Stimulated activated CD8-positive, alpha-beta memory T cell treated with anti-CD3 and anti-CD28 coated beads, Interleukin-4, amount 100 ng/mL, for 24 hours (primary cell): Measurements from ENCODE around the gene FGGY.
"Not testable (repeated sequence)": the region's sequence is repeated elsewhere in the genome, so short reads cannot be mapped to it uniquely, and the experiment has no call there.

ENCODE experiments used
- DNase-seq: peaks from one replicate; pipeline ENCODE4 v3.0.0-alpha.2; 2020; ENCODE audit warnings: low read depth

The FGGY gene

GRCh38 chr1:59444520-59444919 is 147.6 kb downstream of the FGGY start:
- DNase-seq = no peak

- no peak for DNase-seq
Measured at GRCh38 chr1:59445040-59445439, 148.1 kb downstream of the FGGY start.

GRCh38 chr1:59446257-59446901 is 149.5 kb downstream of the FGGY start:
- no peak for DNase-seq

- no peak for DNase-seq
Measured at GRCh38 chr1:59452026-59452425, 155.1 kb downstream of the FGGY start.

GRCh38 chr1:59452559-59452958 is 155.7 kb downstream of the FGGY start:
- DNase-seq = no peak

DNA sequence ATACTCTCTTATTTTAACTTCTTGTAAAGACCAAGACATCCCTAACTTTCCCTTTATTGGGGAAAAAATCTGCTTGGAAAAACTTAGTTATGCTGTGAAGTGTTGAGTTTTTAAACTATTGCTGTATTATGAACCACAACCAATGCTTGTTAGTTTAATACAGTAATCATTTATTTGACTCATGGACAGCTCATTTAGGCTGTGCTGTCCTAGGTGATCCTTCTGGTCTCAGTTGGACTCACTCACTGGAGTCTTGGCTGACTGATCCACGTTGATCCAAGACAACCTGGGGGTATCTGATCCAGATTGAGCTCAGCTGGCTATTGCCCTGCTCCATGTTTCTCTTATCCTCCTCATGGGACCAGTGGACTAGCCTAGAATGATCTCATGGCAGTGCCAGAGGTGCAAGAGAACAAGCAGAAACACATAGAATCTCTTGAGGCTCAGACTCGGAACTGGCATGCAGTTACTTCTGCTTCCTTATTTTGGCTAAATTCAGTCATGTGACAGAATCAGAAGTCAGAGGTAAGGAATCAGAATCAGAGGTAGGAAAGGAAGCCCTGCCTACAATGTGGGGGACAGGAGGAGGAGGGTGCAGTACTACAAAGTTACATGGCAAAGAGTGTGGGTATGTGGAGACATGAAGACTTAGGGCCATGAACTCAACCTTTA is 156.5 kb downstream of the FGGY start:
- DNase-seq = no peak

- no peak for DNase-seq
Measured at GRCh38 chr1:59455206-59455605, 158.3 kb downstream of the FGGY start.

DNA sequence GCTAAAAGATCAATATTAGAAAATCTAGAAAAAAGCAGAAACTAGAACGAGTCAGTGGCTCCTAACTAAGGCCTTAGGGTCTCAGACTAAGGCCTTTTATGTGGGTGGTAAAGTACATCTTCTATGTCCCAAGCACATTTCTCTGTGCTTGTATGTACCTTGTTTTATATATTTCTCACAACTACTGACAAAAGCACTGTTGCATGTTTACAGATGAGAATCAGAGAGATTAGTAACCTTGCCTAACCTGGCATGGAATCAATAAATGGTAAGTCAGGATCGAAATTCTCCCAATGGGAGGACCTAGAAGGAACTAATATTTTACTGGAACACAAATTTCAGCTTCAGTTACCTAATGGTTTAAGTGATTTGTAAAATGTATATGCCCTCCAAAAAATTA is 160.9 kb downstream of the FGGY start:
- DNase-seq = no peak

- no peak for DNase-seq
Measured at GRCh38 chr1:59458884-59459283, 162.0 kb downstream of the FGGY start.

- DNase-seq = not testable (repeated sequence)
Measured at GRCh38 chr1:59462942-59463341, 166.0 kb downstream of the FGGY start.

GRCh38 chr1:59465478-59465877 is 168.6 kb downstream of the FGGY start:
- not testable (repeated sequence) for DNase-seq

- DNase-seq = no peak
Measured at GRCh38 chr1:59468828-59469428, 172.0 kb downstream of the FGGY start.

DNA sequence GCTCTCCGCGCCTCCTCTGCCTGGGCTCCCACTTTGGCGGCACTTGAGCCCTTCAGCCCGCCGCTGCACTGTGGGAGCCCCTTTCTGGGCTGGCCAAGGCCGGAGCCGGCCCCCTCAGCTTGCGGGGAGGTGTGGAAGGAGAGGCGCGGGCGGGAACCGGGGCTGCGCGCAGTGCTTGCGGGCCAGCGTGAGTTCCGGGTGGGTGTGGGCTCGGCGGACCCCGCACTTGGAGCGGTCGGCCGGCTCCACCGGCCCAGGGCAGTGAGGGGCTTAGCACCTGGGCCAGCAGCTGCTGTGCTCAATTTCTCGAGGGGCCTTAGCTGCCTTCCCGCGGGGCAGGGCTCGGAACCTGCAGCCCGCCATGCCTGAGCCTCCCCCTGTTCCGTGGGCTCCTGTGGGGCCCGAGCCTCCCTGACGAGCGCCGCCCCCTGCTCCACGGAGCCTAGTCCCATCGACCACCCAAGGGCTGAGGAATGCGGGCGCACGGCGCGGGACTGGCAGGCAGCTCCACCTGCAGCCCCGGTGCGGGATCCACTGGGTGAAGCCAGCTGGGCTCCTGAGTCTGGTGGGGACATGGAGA is 175.2 kb downstream of the FGGY start:
- not testable (repeated sequence) for DNase-seq

DNA sequence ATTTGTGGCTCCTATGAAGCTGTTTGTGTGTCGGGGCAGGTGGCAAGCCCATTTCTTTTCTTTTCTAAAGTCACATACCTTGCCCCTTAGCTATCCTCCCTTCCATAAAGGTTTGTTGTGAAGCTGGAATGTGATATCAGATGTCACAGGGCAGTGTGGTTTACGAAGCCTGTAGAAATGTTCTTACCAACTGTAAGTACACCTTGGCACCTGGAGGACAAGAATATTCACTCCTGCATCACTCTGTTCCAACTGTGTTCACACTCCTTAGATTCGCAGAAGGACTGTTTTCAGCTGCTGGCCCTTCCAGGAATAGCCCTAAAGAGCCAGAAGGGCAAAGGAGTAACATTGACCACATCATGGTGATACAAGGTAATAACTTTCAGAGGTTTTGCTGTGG is 176.9 kb downstream of the FGGY start:
- no peak for DNase-seq

DNA sequence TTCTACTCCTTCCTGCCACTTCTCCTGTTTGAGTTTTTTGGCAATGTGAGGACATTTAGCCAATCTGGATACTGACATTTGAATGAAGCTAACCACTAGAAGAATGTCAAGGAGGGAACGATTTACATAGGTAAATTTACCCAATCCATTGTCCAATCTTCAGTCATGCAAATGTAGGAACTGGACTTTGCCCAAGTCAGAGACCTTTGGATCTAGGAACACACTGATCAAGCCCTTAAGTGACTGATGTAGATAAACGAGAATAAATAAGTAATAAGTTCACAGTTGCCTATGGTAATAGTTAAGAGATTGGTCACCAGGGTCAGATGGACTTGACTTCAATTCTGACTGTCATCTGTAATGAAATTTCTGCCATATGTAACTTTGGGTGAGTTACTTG is 177.6 kb downstream of the FGGY start:
- DNase-seq = no peak

DNA sequence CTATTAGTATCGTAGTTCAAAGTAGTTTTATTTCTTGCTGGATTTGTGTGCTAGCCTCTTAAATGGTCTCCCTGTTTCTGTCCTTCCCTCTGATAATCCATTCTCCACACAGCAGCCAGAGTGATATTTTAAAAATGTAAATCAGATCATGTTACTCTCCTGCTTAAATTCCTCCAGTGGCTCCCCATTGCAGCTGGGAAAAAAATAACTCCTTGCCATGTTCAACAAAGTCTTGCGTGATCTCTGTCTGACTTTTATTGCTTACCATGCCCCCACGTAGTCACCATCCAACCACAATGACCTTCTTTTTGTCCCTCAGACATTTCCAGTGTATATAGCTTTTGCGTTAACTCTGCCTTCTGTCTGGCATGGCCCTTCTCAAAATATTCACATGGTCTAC is 178.8 kb downstream of the FGGY start:
- DNase-seq = no peak

- DNase-seq = peak; percentile 26
Measured at GRCh38 chr1:59477286-59477685, 180.4 kb downstream of the FGGY start.

DNA sequence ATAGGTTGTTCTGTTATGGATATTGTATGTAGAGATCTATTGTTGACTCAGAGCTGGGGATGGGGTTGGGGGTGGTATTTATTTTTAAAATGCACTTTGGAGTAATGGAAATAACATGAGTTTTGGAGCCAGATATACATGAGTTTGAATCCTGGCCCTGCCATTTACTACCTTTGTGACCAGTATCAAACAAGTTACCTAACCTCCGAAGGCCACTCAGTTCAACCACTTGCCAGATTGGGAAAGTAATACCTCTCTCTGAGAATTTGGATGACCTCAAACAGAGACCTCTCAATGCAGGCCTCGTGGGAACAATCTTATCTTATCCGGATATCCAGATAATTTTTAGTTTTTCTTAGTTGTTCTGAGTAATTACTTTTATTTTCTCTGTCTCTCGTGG is 181.0 kb downstream of the FGGY start:
- no peak for DNase-seq

DNA sequence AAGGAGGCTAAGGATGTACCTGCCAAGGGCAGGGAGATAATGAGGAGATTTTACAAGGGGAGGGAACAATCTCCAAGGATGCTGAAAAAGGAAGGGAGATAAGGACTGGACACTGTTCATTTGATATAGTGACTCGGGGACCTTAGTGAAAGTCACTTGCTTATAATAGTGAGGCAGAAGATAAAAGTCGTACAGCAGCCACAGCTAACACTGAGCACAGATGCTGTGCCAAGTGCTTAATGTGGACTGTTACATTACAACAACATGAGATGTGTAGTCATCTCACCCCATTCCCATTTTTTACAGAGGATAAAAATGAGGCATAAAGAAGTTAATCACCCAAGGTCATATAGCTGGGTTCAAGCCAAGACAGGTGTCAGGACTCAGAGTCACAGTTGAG is 181.9 kb downstream of the FGGY start:
- DNase-seq = no peak

DNA sequence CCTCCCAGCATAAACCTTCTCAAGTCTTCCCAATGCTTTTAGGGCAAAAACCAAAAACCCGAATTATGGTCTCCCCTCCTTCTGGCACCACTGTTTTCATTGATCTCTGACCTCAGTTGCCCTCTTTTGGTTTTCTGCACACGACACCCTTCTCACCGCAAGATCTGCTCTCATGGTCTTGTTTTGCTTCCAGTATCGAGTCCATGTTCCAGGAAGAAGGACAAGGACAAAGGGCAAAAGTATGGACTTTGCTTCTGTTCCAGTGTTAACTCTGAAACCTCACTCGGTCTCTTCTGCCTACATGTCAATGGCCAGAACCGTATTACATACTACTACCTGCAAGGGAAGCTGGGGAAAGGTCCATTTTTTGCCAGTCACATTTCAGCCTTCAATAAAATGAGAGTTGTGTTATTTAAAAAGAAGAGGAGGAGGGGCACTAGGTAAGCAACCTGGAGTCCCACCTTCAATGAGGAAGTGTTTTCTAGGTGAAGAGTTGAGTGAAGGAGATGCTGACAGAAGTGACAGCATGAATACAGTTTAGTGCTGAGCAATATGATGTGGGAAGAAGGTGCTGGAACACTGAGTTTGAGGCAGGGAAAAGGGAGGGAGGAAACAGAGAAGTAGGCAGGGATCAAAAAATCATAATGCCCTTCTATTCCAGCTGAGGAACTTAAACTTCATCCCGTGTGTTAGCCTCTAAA is 183.4 kb downstream of the FGGY start:
- no peak for DNase-seq

GRCh38 chr1:59481881-59482505 is 185.1 kb downstream of the FGGY start:
- DNase-seq = no peak

- DNase-seq = no peak
Measured at GRCh38 chr1:59482986-59483385, 186.1 kb downstream of the FGGY start.
